IMR-90 (cell line): ENCODE data around the gene ABCC3. TPM values are rescaled to one million over a fixed set of nuclear protein-coding genes. Genes with fewer than 3 reads are reported as not detected.

Experiments used
- ATAC-seq: fragments of 200-7000 bp; cut with Tn5 transposase; 2 replicates; pipeline ENCODE4 v1.9.1; 2020; ENCODE audit warnings: low read depth, mild to moderate bottlenecking, moderate library complexity
- BruUV-seq: library from RNA; stranded (reverse); fragments of 400-500 nt; replicated peaks from 2 replicates; lab custom pipeline; 2021; lab: Mats Ljungman, UMichigan
- CTCF ChIA-PET: fragments of 300-600 bp; formaldehyde crosslinking; extraction: SDS; loops from one replicate; lab custom pipeline; 2021; ENCODE audit warnings: antibody characterized with exemption; lab: Yijun Ruan, JAX
- POLR2A ChIA-PET: fragments of 300-600 bp; sonication (Branson Sonifier 250); formaldehyde crosslinking; loops from one replicate; lab custom pipeline; 2022; ENCODE audit warnings: antibody characterized with exemption; ENCODE audit not compliant: unreplicated experiment; lab: Charles Lee
- DNase-seq: peaks from one replicate; pipeline ENCODE4 v3.0.0; 2013
- H2AFZ ChIP-seq: replicated peaks from 2 replicates; pipeline ENCODE3; 2013; ENCODE audit warnings: low read length, mild to moderate bottlenecking; ENCODE audit not compliant: poor library complexity
- H2AK5ac ChIP-seq: 2 replicates; pipeline ENCODE4 v1.6.1; 2013; ENCODE audit warnings: low read depth, low read length, inconsistent platforms
- H2AK9ac ChIP-seq: replicated peaks from 2 replicates; pipeline ENCODE3; 2013; ENCODE audit warnings: mild to moderate bottlenecking, low read depth, low read length, moderate library complexity; ENCODE audit not compliant: poor library complexity
- H2BK120ac ChIP-seq: 2 replicates; pipeline ENCODE4 v1.6.1; 2013; ENCODE audit warnings: low read depth, low read length, inconsistent platforms
- H2BK15ac ChIP-seq: 3 replicates; pipeline ENCODE4 v1.6.1; 2013; ENCODE audit warnings: low read depth, low read length, inconsistent platforms
- H2BK20ac ChIP-seq: 2 replicates; pipeline ENCODE4 v1.6.1; 2013; ENCODE audit warnings: low read depth, mild to moderate bottlenecking, inconsistent platforms, low read length, moderate library complexity
- H2BK5ac ChIP-seq: 2 replicates; pipeline ENCODE4 v1.6.1; 2013; ENCODE audit warnings: mild to moderate bottlenecking, low read depth, low read length, inconsistent platforms; ENCODE audit not compliant: poor library complexity, severe bottlenecking
- H3K14ac ChIP-seq: replicated peaks from 2 replicates; pipeline ENCODE4 v1.6.1; 2013; ENCODE audit warnings: low read depth, low read length, inconsistent platforms
- H3K18ac ChIP-seq: 2 replicates; pipeline ENCODE4 v1.6.1; 2013; ENCODE audit warnings: low read depth, low read length, control low read depth
- H3K23ac ChIP-seq: 2 replicates; pipeline ENCODE4 v1.6.1; 2013; ENCODE audit warnings: low read depth, low read length, inconsistent platforms
- H3K27ac ChIP-seq: 2 replicates; pipeline ENCODE4 v1.5.1; 2013; ENCODE audit warnings: mild to moderate bottlenecking, control low read depth, low read length; ENCODE audit not compliant: insufficient read depth
- H3K27me3 ChIP-seq: 2 replicates; pipeline ENCODE4 v1.6.1; 2013; ENCODE audit warnings: low read length; ENCODE audit not compliant: control insufficient read depth, insufficient read depth
- H3K36me3 ChIP-seq: 2 replicates; pipeline ENCODE4 v1.6.1; 2013; ENCODE audit warnings: low read length, mixed read lengths; ENCODE audit not compliant: control insufficient read depth, insufficient read depth
- H3K4ac ChIP-seq: 2 replicates; pipeline ENCODE4 v1.6.1; 2013; ENCODE audit warnings: low read depth, low read length, inconsistent platforms
- H3K4me1 ChIP-seq: 2 replicates; pipeline ENCODE4 v1.6.1; 2013; ENCODE audit warnings: low read length, mixed read lengths; ENCODE audit not compliant: control insufficient read depth, insufficient read depth
- H3K4me2 ChIP-seq: 2 replicates; pipeline ENCODE4 v1.6.1; 2013; ENCODE audit warnings: low read depth, mild to moderate bottlenecking, control low read depth, low read length, moderate library complexity
- H3K4me3 ChIP-seq: 2 replicates; pipeline ENCODE4 v1.5.1; 2013; ENCODE audit warnings: low read depth, mild to moderate bottlenecking, control low read depth, low read length, moderate library complexity; ENCODE audit not compliant: insufficient read depth
- H3K56ac ChIP-seq: 2 replicates; pipeline ENCODE4 v1.6.1; 2013; ENCODE audit warnings: low read length, inconsistent platforms; ENCODE audit not compliant: insufficient read depth; ENCODE audit errors: extremely low read depth
- H3K79me1 ChIP-seq, 2 experiments: 2 replicates each; pipeline ENCODE4 v1.6.1; 2013; ENCODE audit warnings: low read length in 2 of 2, inconsistent platforms in 1 of 2, low read depth in 1 of 2
- H3K9ac ChIP-seq: 2 replicates; pipeline ENCODE4 v1.6.1; 2013; ENCODE audit warnings: low read depth, low read length, control low read depth
- H3K9me1 ChIP-seq: 2 replicates; pipeline ENCODE4 v1.6.1; 2013; ENCODE audit warnings: low read length, inconsistent platforms; ENCODE audit not compliant: insufficient read depth
- H3K9me3 ChIP-seq: 2 replicates; pipeline ENCODE4 v1.6.1; 2013; ENCODE audit warnings: low read length; ENCODE audit not compliant: control insufficient read depth, insufficient read depth
- H4K20me1 ChIP-seq: 2 replicates; pipeline ENCODE4 v1.6.1; 2013; ENCODE audit warnings: low read length, inconsistent platforms; ENCODE audit not compliant: insufficient read depth
- H4K5ac ChIP-seq: 2 replicates; pipeline ENCODE4 v1.6.1; 2013; ENCODE audit warnings: mild to moderate bottlenecking, low read depth, low read length, control low read depth
- H4K8ac ChIP-seq, 2 experiments: 2 replicates each; pipeline ENCODE4 v1.6.1; 2013; ENCODE audit warnings: low read depth in 2 of 2, low read length in 2 of 2, control low read depth in 1 of 2, inconsistent platforms in 1 of 2
- H4K91ac ChIP-seq: 2 replicates; pipeline ENCODE4 v1.6.1; 2013; ENCODE audit warnings: low read depth, low read length, inconsistent platforms; ENCODE audit not compliant: insufficient read depth
- BHLHE40 ChIP-seq: fragments of 150-350 bp; IDR thresholded peaks from 2 replicates; pipeline ENCODE4 v1.6.1; 2016; ENCODE audit warnings: mild to moderate bottlenecking, low read depth, low read length
- CEBPB ChIP-seq: IDR thresholded peaks from 2 replicates; pipeline ENCODE4 v1.6.1; 2012; ENCODE audit warnings: low read depth, low read length, improper control_type of control experiment
- CHD1 ChIP-seq: IDR thresholded peaks from 2 replicates; pipeline ENCODE4 v1.6.1; 2012; ENCODE audit warnings: low read depth, low read length, improper control_type of control experiment
- FOS ChIP-seq: fragments of 150-350 bp; IDR thresholded peaks from 2 replicates; pipeline ENCODE4 v1.6.1; 2016; ENCODE audit warnings: low read depth, low read length
- MAFK ChIP-seq: IDR thresholded peaks from 2 replicates; pipeline ENCODE4 v1.6.1; 2012; ENCODE audit warnings: low read depth, low read length, improper control_type of control experiment
- MAZ ChIP-seq: IDR thresholded peaks from 2 replicates; pipeline ENCODE4 v1.6.1; 2012; ENCODE audit warnings: low read depth, mild to moderate bottlenecking, low read length, improper control_type of control experiment, moderate library complexity, borderline replicate concordance
- MXI1 ChIP-seq: IDR thresholded peaks from 2 replicates; pipeline ENCODE4 v1.6.1; 2012; ENCODE audit warnings: low read depth, mild to moderate bottlenecking, low read length, moderate library complexity, borderline replicate concordance
- POLR2A ChIP-seq: IDR thresholded peaks from 2 replicates; pipeline ENCODE4 v1.6.1; 2012; ENCODE audit warnings: mild to moderate bottlenecking, low read depth, low read length
- RAD21 ChIP-seq: IDR thresholded peaks from 2 replicates; pipeline ENCODE4 v1.6.1; 2012; ENCODE audit warnings: low read length, improper control_type of control experiment
- RCOR1 ChIP-seq: IDR thresholded peaks from 2 replicates; pipeline ENCODE4 v1.6.1; 2012; ENCODE audit warnings: mild to moderate bottlenecking, low read length, improper control_type of control experiment; ENCODE audit not compliant: insufficient replicate concordance
- RFX5 ChIP-seq: IDR thresholded peaks from 2 replicates; pipeline ENCODE4 v1.8.0; 2012; ENCODE audit warnings: low read depth, mild to moderate bottlenecking, low read length, moderate library complexity
- SMC3 ChIP-seq: fragments of 150-350 bp; IDR thresholded peaks from 2 replicates; pipeline ENCODE4 v1.6.1; 2016; ENCODE audit warnings: low read depth, mild to moderate bottlenecking, antibody characterized with exemption, low read length, moderate library complexity
- WGBS, 2 experiments: methylation state at CpG; one replicate each; pipeline versions ENCODE4 v1.1.5 to v1.1.7; 2013; ENCODE audit warnings: missing lambda C conversion rate in 2 of 2; ENCODE audit not compliant: insufficient read length in 1 of 2; ENCODE audit errors: extremely low coverage in 2 of 2; 5-methylcytosine and 5-hydroxymethylcytosine counted together
- dilution Hi-C: fragments of 300-500 bp; cut with HindIII; formaldehyde crosslinking; loops from one replicate; pipeline ENCODE4 v1.14.3; 2018; ENCODE audit warnings: low sequenced_read_pairs; ENCODE audit not compliant: unreplicated experiment
- in situ Hi-C: fragments of 300-500 bp; cut with MboI; formaldehyde crosslinking; loops from 3 replicates; pipeline ENCODE4 v1.14.3; 2019; ENCODE audit warnings: low sequenced_read_pairs, inconsistent platforms, mixed read lengths
- intact Hi-C: fragments of 100-400 bp; cut with micrococcal nuclease; formaldehyde crosslinking; loops from 2 replicates; pipeline ENCODE4 v1.10.0; 2022
- polyA plus RNA-seq, 3 experiments: library from polyadenylated mRNA; depleted of rRNA; stranded (reverse); fragments of >200 nt; gene quantifications; 2 replicates each; pipeline ENCODE4 v1.2.3, GENCODE V29; 2012; ENCODE audit warnings: low replicate concordance in 1 of 3
- total RNA-seq: library from RNA; depleted of rRNA; stranded (reverse); fragments of >200 nt; gene quantifications from 2 replicates; pipeline ENCODE4 v1.2.3, GENCODE V29; 2012
- TF ChIP-seq, protein P1 (sequence below): fragments of 150-350 bp; IDR thresholded peaks from 2 replicates; pipeline ENCODE4 v1.6.1; 2016; ENCODE audit warnings: low read depth, mild to moderate bottlenecking, low read length, moderate library complexity, borderline replicate concordance
- TF ChIP-seq, protein P2 (sequence below): conservative IDR thresholded peaks from 2 replicates; pipeline ENCODE4 v1.5.1; 2012; ENCODE audit warnings: mild to moderate bottlenecking, low read depth, low read length, improper control_type of control experiment

ABCC3 gene
- total and polyA plus RNA-seq, 2 of the 4 experiments (the other 2 are of a cell fraction), result 3.2 to 6.6 TPM

DNA sequence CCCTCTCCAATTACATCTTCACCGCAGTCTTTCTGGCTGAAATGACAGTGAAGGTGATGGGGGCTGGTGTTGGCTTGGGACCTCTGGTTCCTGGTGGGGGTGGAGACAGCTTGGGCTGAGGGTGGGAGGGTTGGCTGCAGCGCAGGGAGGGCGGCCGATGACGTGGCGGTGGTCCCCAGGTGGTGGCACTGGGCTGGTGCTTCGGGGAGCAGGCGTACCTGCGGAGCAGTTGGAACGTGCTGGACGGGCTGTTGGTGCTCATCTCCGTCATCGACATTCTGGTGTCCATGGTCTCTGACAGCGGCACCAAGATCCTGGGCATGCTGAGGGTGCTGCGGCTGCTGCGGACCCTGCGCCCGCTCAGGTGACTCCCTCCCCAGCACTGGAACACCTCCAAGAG is 31.8 kb upstream of the ABCC3 start:
- WGBS, 2 experiments, result 91% methylated on average over 9 of the region's 18 CpGs; no CpG with 5 or more reads in 1 of the 2 experiments
- Histone ChIP-seq H2BK20ac (no peak overlapping the region), H2BK15ac (no peak overlapping the region), H3K23ac (no peak overlapping the region), H4K20me1 (no peaks in the 10 kb centered on the region), H3K79me1 (no peaks in the 10 kb centered on the region), H3K4ac (no peak overlapping the region), H3K9me1 (no peaks in the 10 kb centered on the region), H2AFZ (no peak overlapping the region), H3K4me3 (no peak overlapping the region), H3K27ac (no peak overlapping the region), H3K36me3 (no peaks in the 10 kb centered on the region), H3K14ac (no peak overlapping the region), H2AK5ac (no peak overlapping the region), H3K9me3 (no peaks in the 10 kb centered on the region), H3K4me2 (no peak overlapping the region), H3K56ac (no peak overlapping the region), H4K5ac (no peak overlapping the region), H2AK9ac (no peak overlapping the region), H2BK5ac (no peak overlapping the region), H4K8ac (no peak overlapping the region), H3K9ac (no peak overlapping the region), H4K91ac (no peak overlapping the region), H3K18ac (no peak overlapping the region), H2BK120ac (no peak overlapping the region), H3K27me3 (peaks cover 53% of the 10 kb centered on the region), H3K4me1 (peaks cover 8% of the 10 kb centered on the region; the same call in 1 of the 2 replicates)
- in situ Hi-C loops (no loop called here), dilution Hi-C loops (no loop called here), intact Hi-C loops (no loop called here)
- no peak for DNase-seq
- no peak for ATAC-seq
- CTCF ChIA-PET, result interaction anchor here (0.5 kb wide), 1 partner anchor 20 kb away, joined by 3 read pairs; no protein-coding TSS in a partner anchor
- TF ChIP-seq RFX5 (no peak), CEBPB (no peak), BHLHE40 (no peak), MXI1 (no peak), MAZ (no peak), MAFK (no peak), RAD21 (no peak), RCOR1 (no peak), POLR2A (no peak), FOS (no peak), SMC3 (no peak), CHD1 (no peak)
- TF ChIP-seq, protein P1, sequence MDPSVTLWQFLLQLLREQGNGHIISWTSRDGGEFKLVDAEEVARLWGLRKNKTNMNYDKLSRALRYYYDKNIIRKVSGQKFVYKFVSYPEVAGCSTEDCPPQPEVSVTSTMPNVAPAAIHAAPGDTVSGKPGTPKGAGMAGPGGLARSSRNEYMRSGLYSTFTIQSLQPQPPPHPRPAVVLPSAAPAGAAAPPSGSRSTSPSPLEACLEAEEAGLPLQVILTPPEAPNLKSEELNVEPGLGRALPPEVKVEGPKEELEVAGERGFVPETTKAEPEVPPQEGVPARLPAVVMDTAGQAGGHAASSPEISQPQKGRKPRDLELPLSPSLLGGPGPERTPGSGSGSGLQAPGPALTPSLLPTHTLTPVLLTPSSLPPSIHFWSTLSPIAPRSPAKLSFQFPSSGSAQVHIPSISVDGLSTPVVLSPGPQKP, result no peak
- TF ChIP-seq, protein P2, sequence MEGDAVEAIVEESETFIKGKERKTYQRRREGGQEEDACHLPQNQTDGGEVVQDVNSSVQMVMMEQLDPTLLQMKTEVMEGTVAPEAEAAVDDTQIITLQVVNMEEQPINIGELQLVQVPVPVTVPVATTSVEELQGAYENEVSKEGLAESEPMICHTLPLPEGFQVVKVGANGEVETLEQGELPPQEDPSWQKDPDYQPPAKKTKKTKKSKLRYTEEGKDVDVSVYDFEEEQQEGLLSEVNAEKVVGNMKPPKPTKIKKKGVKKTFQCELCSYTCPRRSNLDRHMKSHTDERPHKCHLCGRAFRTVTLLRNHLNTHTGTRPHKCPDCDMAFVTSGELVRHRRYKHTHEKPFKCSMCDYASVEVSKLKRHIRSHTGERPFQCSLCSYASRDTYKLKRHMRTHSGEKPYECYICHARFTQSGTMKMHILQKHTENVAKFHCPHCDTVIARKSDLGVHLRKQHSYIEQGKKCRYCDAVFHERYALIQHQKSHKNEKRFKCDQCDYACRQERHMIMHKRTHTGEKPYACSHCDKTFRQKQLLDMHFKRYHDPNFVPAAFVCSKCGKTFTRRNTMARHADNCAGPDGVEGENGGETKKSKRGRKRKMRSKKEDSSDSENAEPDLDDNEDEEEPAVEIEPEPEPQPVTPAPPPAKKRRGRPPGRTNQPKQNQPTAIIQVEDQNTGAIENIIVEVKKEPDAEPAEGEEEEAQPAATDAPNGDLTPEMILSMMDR, result no peak
- no TSS peak for BruUV-seq
- POLR2A ChIA-PET, result no interaction called here
